ENCODE results near the gene FGF12.

- TF ChIP-seq, protein P1, sequence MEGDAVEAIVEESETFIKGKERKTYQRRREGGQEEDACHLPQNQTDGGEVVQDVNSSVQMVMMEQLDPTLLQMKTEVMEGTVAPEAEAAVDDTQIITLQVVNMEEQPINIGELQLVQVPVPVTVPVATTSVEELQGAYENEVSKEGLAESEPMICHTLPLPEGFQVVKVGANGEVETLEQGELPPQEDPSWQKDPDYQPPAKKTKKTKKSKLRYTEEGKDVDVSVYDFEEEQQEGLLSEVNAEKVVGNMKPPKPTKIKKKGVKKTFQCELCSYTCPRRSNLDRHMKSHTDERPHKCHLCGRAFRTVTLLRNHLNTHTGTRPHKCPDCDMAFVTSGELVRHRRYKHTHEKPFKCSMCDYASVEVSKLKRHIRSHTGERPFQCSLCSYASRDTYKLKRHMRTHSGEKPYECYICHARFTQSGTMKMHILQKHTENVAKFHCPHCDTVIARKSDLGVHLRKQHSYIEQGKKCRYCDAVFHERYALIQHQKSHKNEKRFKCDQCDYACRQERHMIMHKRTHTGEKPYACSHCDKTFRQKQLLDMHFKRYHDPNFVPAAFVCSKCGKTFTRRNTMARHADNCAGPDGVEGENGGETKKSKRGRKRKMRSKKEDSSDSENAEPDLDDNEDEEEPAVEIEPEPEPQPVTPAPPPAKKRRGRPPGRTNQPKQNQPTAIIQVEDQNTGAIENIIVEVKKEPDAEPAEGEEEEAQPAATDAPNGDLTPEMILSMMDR (conservative IDR thresholded peaks at IDR 0.05; ENCODE audit: low read depth in 2 of 2) = no peak
- TF ChIP-seq STAT1 (IDR thresholded peaks at IDR 0.05; ENCODE audit: unreplicated experiment) (no peak), POLR2AphosphoS5 (IDR thresholded peaks at IDR 0.05; ENCODE audit: low read depth) (no peak), EZH2 (IDR thresholded peaks at IDR 0.05; ENCODE audit: low read depth, unreplicated experiment) (no peak), EZH2phosphoT487 (IDR thresholded peaks at IDR 0.05; ENCODE audit: unreplicated experiment) (no peak), REST (IDR thresholded peaks at IDR 0.05; ENCODE audit: unreplicated experiment) (no peak), ETS1 (IDR thresholded peaks at IDR 0.05) (no peak), CREB1 (CRISPR knock-in tag; IDR thresholded peaks at IDR 0.05; ENCODE audit: low read depth) (no peak), ZNF331 (CRISPR knock-in tag; IDR thresholded peaks at IDR 0.05; ENCODE audit: low read depth) (no peak)
These were observed 363.0 kb downstream of the FGF12 start for GRCh38 chr3:192364316-192364715.
